DND-41 (cell line): ENCODE measurements around the gene CAPN5.

Experiments used
- ATAC-seq: fragments of 200-7000 bp; cut with Tn5 transposase; 3 replicates; pipeline ENCODE4 v1.9.1; 2021; ENCODE audit warnings: low read depth; ENCODE audit not compliant: insufficient read depth
- DNase-seq: peaks from one replicate; pipeline ENCODE4 v3.0.0-alpha.2; 2020
- H2AFZ ChIP-seq: 2 replicates; pipeline ENCODE4 v1.6.0; 2012; ENCODE audit warnings: low read depth, low read length
- H3K27ac ChIP-seq: 2 replicates; pipeline ENCODE4 v1.5.1; 2012; ENCODE audit warnings: low read length, inconsistent platforms
- H3K27me3 ChIP-seq: fragments of 200-600 bp; sonication (generic); 2 replicates; pipeline ENCODE4 v1.6.0; 2012; ENCODE audit warnings: low read length, mild to moderate bottlenecking, inconsistent platforms; ENCODE audit not compliant: insufficient read depth, poor library complexity
- H3K36me3 ChIP-seq: 2 replicates; pipeline ENCODE4 v1.5.1; 2012; ENCODE audit warnings: low read length, inconsistent platforms; ENCODE audit not compliant: insufficient read depth
- H3K4me1 ChIP-seq: 2 replicates; pipeline ENCODE4 v1.5.1; 2012; ENCODE audit warnings: mild to moderate bottlenecking, low read length; ENCODE audit not compliant: insufficient read depth
- H3K4me2 ChIP-seq: 2 replicates; pipeline ENCODE4 v1.6.0; 2012; ENCODE audit warnings: mild to moderate bottlenecking, moderate library complexity, low read length, inconsistent platforms; ENCODE audit not compliant: insufficient read depth
- H3K4me3 ChIP-seq, 2 experiments: fragments of 200-600 bp in 1 of 2; shearing (Covaris generic) in 1 of 2; 2 replicates each; pipeline ENCODE4 v1.5.1; 2012 to 2016; ENCODE audit warnings: inconsistent platforms in 2 of 2, low read length in 2 of 2, mild to moderate bottlenecking in 2 of 2, low read depth in 1 of 2, moderate library complexity in 1 of 2
- H3K79me2 ChIP-seq: 2 replicates; pipeline ENCODE4 v1.6.0; 2012; ENCODE audit warnings: low read length, inconsistent platforms; ENCODE audit not compliant: insufficient read depth
- H3K9ac ChIP-seq: 2 replicates; pipeline ENCODE4 v1.6.0; 2012; ENCODE audit warnings: low read depth, mild to moderate bottlenecking, inconsistent platforms, low read length, moderate library complexity
- H3K9me3 ChIP-seq: 2 replicates; pipeline ENCODE4 v1.5.1; 2012; ENCODE audit warnings: low read length, moderate library complexity, mild to moderate bottlenecking, inconsistent platforms; ENCODE audit not compliant: insufficient read depth, severe bottlenecking
- H4K20me1 ChIP-seq: 2 replicates; pipeline ENCODE4 v1.6.0; 2012; ENCODE audit warnings: low read length; ENCODE audit not compliant: insufficient read depth
- EZH2 ChIP-seq: IDR thresholded peaks from 3 replicates; pipeline ENCODE4 v1.6.1; 2012; ENCODE audit warnings: borderline replicate concordance, low read depth, mild to moderate bottlenecking, moderate library complexity, low read length, inconsistent platforms; ENCODE audit not compliant: severe bottlenecking
- TF ChIP-seq, protein P1 (sequence below): IDR thresholded peaks from 2 replicates; pipeline ENCODE4 v1.5.1; 2012; ENCODE audit warnings: borderline replicate concordance, low read length, moderate library complexity, mild to moderate bottlenecking; ENCODE audit not compliant: poor library complexity, severe bottlenecking; ENCODE audit errors: extremely low read depth

CAPN5 gene

GRCh38 chr11:77093056-77093891 is 26.5 kb downstream of the CAPN5 start:
- H3K79me2 ChIP-seq, result no peaks in the 10 kb centered on the region
- no peaks in the 10 kb centered on the region for H3K36me3 ChIP-seq
- H3K4me2 ChIP-seq, result no peak overlapping the region
- no peaks in the 10 kb centered on the region for H3K27me3 ChIP-seq
- no peak overlapping the region for H2AFZ ChIP-seq
- no peaks in the 10 kb centered on the region for H3K9me3 ChIP-seq
- H3K27ac ChIP-seq, result no peak overlapping the region
- no peaks in the 10 kb centered on the region for H4K20me1 ChIP-seq
- H3K9ac ChIP-seq, result no peak overlapping the region
- DNase-seq, result no peak
- TF ChIP-seq EZH2, result no peak
- TF ChIP-seq, protein P1, sequence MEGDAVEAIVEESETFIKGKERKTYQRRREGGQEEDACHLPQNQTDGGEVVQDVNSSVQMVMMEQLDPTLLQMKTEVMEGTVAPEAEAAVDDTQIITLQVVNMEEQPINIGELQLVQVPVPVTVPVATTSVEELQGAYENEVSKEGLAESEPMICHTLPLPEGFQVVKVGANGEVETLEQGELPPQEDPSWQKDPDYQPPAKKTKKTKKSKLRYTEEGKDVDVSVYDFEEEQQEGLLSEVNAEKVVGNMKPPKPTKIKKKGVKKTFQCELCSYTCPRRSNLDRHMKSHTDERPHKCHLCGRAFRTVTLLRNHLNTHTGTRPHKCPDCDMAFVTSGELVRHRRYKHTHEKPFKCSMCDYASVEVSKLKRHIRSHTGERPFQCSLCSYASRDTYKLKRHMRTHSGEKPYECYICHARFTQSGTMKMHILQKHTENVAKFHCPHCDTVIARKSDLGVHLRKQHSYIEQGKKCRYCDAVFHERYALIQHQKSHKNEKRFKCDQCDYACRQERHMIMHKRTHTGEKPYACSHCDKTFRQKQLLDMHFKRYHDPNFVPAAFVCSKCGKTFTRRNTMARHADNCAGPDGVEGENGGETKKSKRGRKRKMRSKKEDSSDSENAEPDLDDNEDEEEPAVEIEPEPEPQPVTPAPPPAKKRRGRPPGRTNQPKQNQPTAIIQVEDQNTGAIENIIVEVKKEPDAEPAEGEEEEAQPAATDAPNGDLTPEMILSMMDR, result no peak
- no peaks in the 10 kb centered on the region for H3K4me1 ChIP-seq
- no peak overlapping the region for H3K4me3 ChIP-seq
- no peak for ATAC-seq

GRCh38 chr11:77093987-77094840 is 27.4 kb downstream of the CAPN5 start:
- H3K4me2 ChIP-seq, result no peak overlapping the region
- H4K20me1 ChIP-seq, result no peaks in the 10 kb centered on the region
- no peak for ATAC-seq
- no peaks in the 10 kb centered on the region for H3K79me2 ChIP-seq
- H3K27ac ChIP-seq, result no peak overlapping the region
- H3K4me1 ChIP-seq, result no peaks in the 10 kb centered on the region
- H3K9ac ChIP-seq, result no peak overlapping the region
- H3K36me3 ChIP-seq, result no peaks in the 10 kb centered on the region
- no peaks in the 10 kb centered on the region for H3K9me3 ChIP-seq
- DNase-seq, result no peak
- H3K27me3 ChIP-seq, result no peaks in the 10 kb centered on the region
- no peak overlapping the region for H3K4me3 ChIP-seq
- H2AFZ ChIP-seq, result no peak overlapping the region
- TF ChIP-seq, protein P1, result no peak
- no peak for TF ChIP-seq EZH2

DNA sequence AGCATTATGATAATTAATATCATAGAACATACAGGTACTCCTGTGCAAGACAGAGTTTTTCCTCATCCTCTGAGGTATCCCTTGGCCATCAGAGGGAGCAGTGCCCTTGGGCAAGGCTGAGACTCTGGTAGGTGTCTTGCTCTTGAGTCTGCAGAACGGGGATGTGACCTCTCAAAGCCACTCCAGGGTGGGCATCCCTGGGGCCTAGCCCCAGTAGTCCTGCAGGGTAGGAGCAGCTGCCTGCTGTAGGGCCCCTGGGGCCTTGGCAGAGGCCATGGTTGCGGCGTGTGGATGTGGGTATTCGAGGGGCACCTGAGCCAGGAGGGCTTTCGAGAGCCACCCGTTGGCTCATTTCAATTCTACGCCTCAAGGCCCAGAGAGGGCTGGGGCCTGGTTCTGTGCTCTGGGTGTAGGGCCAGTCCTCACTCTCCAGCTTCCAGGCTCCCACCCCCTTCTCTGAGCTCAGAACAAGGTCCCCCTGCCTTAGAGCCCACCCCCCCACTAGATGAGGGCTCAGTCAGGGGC is 28.1 kb downstream of the CAPN5 start:
- H3K4me1 ChIP-seq, result no peaks in the 10 kb centered on the region
- DNase-seq (no peak), ATAC-seq (no peak)
- H4K20me1 ChIP-seq, result no peaks in the 10 kb centered on the region
- H3K79me2 ChIP-seq, result no peaks in the 10 kb centered on the region
- no peak overlapping the region for H3K4me2 ChIP-seq
- no peak overlapping the region for H3K9ac ChIP-seq
- no peak overlapping the region for H2AFZ ChIP-seq
- TF ChIP-seq, protein P1, result no peak
- TF ChIP-seq EZH2, result no peak
- no peaks in the 10 kb centered on the region for H3K36me3 ChIP-seq
- H3K27me3 ChIP-seq, result no peaks in the 10 kb centered on the region
- H3K27ac ChIP-seq, result no peak overlapping the region
- H3K4me3 ChIP-seq, result no peak overlapping the region
- H3K9me3 ChIP-seq, result no peaks in the 10 kb centered on the region
